HEK293 (cell line): ENCODE data around the gene CASQ2.

ENCODE experiments used
- CTCF ChIA-PET: fragments of 350-600 bp; formaldehyde crosslinking; extraction: SDS; loops from one replicate; lab custom pipeline; 2021; ENCODE audit warnings: antibody characterized with exemption; lab: Yijun Ruan, JAX
- POLR2A ChIA-PET: fragments of 300-600 bp; formaldehyde crosslinking; extraction: SDS; loops from one replicate; lab custom pipeline; 2020; ENCODE audit warnings: antibody characterized with exemption, inconsistent platforms; lab: Yijun Ruan, JAX
- H3K27ac ChIP-seq: fragments of 200-500 bp; sonication (Bioruptor generic); 2 replicates; pipeline ENCODE4 v1.5.1; 2014; ENCODE audit warnings: low read depth, low read length, control low read depth, inconsistent platforms; ENCODE audit errors: extremely low read depth
- H3K36me3 ChIP-seq, 2 experiments: fragments of 200-500 bp in 1 of 2; sonication (Bioruptor generic) in 1 of 2; 1 replicate in 1 of 2; 2 replicates in 1 of 2; pipeline ENCODE4 v1.5.1; 2014 to 2017; ENCODE audit warnings: inconsistent platforms in 2 of 2, low read length in 2 of 2; ENCODE audit not compliant: control insufficient read depth in 2 of 2, insufficient read depth in 1 of 2
- H3K4me1 ChIP-seq: fragments of 200-500 bp; sonication (Bioruptor generic); 2 replicates; pipeline ENCODE4 v1.5.1; 2014; ENCODE audit warnings: mild to moderate bottlenecking, low read length, inconsistent platforms; ENCODE audit not compliant: control insufficient read depth, insufficient read depth
- H3K4me3 ChIP-seq: 2 replicates; pipeline ENCODE4 v1.5.1; 2011; ENCODE audit warnings: low read depth, mild to moderate bottlenecking, control low read depth, low read length, moderate library complexity
- H3K9me3 ChIP-seq: fragments of 200-500 bp; sonication (Bioruptor generic); 2 replicates; pipeline ENCODE4 v1.5.1; 2014; ENCODE audit warnings: low read depth, low read length, inconsistent platforms; ENCODE audit not compliant: control insufficient read depth, insufficient read depth
- AEBP2 ChIP-seq: fragments of 450-650 bp; formaldehyde crosslinking; IDR thresholded peaks from 2 replicates; pipeline ENCODE4 v1.5.1; 2016; ENCODE audit warnings: missing biosample characterization, missing genetic modification characterization, borderline replicate concordance
- BCL11A ChIP-seq: fragments of 450-650 bp; formaldehyde crosslinking; IDR thresholded peaks from 2 replicates; pipeline ENCODE4 v1.5.1; 2016; ENCODE audit warnings: low read depth, missing biosample characterization, missing genetic modification characterization
- HOXA7 ChIP-seq: sonication (generic); formaldehyde crosslinking; IDR thresholded peaks from 2 replicates; pipeline ENCODE4 v1.8.1; 2022; ENCODE audit warnings: missing genetic modification reagents, borderline replicate concordance
- KLF1 ChIP-seq: fragments of 450-650 bp; formaldehyde crosslinking; IDR thresholded peaks from 2 replicates; pipeline ENCODE4 v1.5.1; 2016; ENCODE audit warnings: missing biosample characterization, missing genetic modification characterization
- PRDM2 ChIP-seq: fragments of 450-650 bp; formaldehyde crosslinking; IDR thresholded peaks from 2 replicates; pipeline ENCODE4 v1.5.1; 2016; ENCODE audit warnings: missing biosample characterization, missing genetic modification characterization, borderline replicate concordance
- REPIN1 ChIP-seq: fragments of 450-650 bp; formaldehyde crosslinking; IDR thresholded peaks from 2 replicates; pipeline ENCODE4 v1.5.1; 2017; ENCODE audit warnings: missing biosample characterization, missing genetic modification characterization, low read depth
- WT1 ChIP-seq: fragments of 450-650 bp; formaldehyde crosslinking; IDR thresholded peaks from 2 replicates; pipeline ENCODE4 v1.5.1; 2016; ENCODE audit warnings: missing biosample characterization, missing genetic modification characterization
- ZBTB21 ChIP-seq: fragments of 450-650 bp; formaldehyde crosslinking; IDR thresholded peaks from 2 replicates; pipeline ENCODE4 v1.5.1; 2017; ENCODE audit warnings: missing biosample characterization, missing genetic modification characterization
- ZFHX2 ChIP-seq: fragments of 450-650 bp; formaldehyde crosslinking; conservative IDR thresholded peaks from 2 replicates; pipeline ENCODE4 v1.5.1; 2016; ENCODE audit warnings: missing biosample characterization, missing genetic modification characterization
- ZNF10 ChIP-seq: fragments of 450-650 bp; formaldehyde crosslinking; IDR thresholded peaks from 2 replicates; pipeline ENCODE4 v1.5.1; 2017; ENCODE audit warnings: missing biosample characterization, missing genetic modification characterization
- ZNF155 ChIP-seq: fragments of 450-650 bp; formaldehyde crosslinking; IDR thresholded peaks from 2 replicates; pipeline ENCODE4 v1.5.1; 2016; ENCODE audit warnings: missing biosample characterization, missing genetic modification characterization
- ZNF169 ChIP-seq: fragments of 450-650 bp; formaldehyde crosslinking; IDR thresholded peaks from 2 replicates; pipeline ENCODE4 v1.5.1; 2016; ENCODE audit warnings: missing biosample characterization, missing genetic modification characterization
- ZNF239 ChIP-seq: fragments of 450-650 bp; formaldehyde crosslinking; IDR thresholded peaks from 2 replicates; pipeline ENCODE4 v1.5.1; 2016; ENCODE audit warnings: missing biosample characterization, missing genetic modification characterization
- ZNF292 ChIP-seq: fragments of 450-650 bp; formaldehyde crosslinking; IDR thresholded peaks from 2 replicates; pipeline ENCODE4 v1.5.1; 2016; ENCODE audit warnings: low read depth, missing biosample characterization, missing genetic modification characterization, borderline replicate concordance
- ZNF335 ChIP-seq: fragments of 450-650 bp; formaldehyde crosslinking; conservative IDR thresholded peaks from 2 replicates; pipeline ENCODE4 v1.5.1; 2016; ENCODE audit warnings: missing biosample characterization, missing genetic modification characterization
- ZNF473 ChIP-seq: fragments of 450-650 bp; formaldehyde crosslinking; IDR thresholded peaks from 2 replicates; pipeline ENCODE4 v1.5.1; 2017; ENCODE audit warnings: missing biosample characterization, missing genetic modification characterization
- ZNF488 ChIP-seq: fragments of 450-650 bp; formaldehyde crosslinking; IDR thresholded peaks from 2 replicates; pipeline ENCODE4 v1.5.1; 2016; ENCODE audit warnings: missing biosample characterization, missing genetic modification characterization
- ZNF530 ChIP-seq: fragments of 450-650 bp; formaldehyde crosslinking; IDR thresholded peaks from 2 replicates; pipeline ENCODE4 v1.5.1; 2016; ENCODE audit warnings: low read depth, missing biosample characterization, missing genetic modification characterization
- ZNF544 ChIP-seq: fragments of 450-650 bp; formaldehyde crosslinking; IDR thresholded peaks from 2 replicates; pipeline ENCODE4 v1.5.0; 2017; ENCODE audit warnings: missing biosample characterization, missing genetic modification characterization
- ZNF560 ChIP-seq: fragments of 450-650 bp; formaldehyde crosslinking; IDR thresholded peaks from 2 replicates; pipeline ENCODE4 v1.5.1; 2017; ENCODE audit warnings: missing biosample characterization, missing genetic modification characterization, borderline replicate concordance
- ZNF596 ChIP-seq: fragments of 450-650 bp; IDR thresholded peaks from 2 replicates; pipeline ENCODE4 v1.5.0; 2018; ENCODE audit warnings: missing biosample characterization, mild to moderate bottlenecking, missing genetic modification characterization, moderate library complexity
- ZNF792 ChIP-seq: fragments of 450-650 bp; formaldehyde crosslinking; IDR thresholded peaks from 2 replicates; pipeline ENCODE4 v1.5.1; 2016; ENCODE audit warnings: missing biosample characterization, missing genetic modification characterization
- TF ChIP-seq, protein P1 (sequence below): fragments of 450-650 bp; formaldehyde crosslinking; IDR thresholded peaks from 2 replicates; pipeline ENCODE4 v1.5.0; 2017; ENCODE audit warnings: missing biosample characterization, missing genetic modification characterization, borderline replicate concordance

CASQ2 gene

GRCh38 chr1:115811140-115811828, 42.8 kb upstream of the CASQ2 start:
- no peaks in the 10 kb centered on the region for H3K4me1 ChIP-seq
- H3K9me3 ChIP-seq = no peaks in the 10 kb centered on the region
- POLR2A ChIA-PET = no interaction called here
- H3K4me3 ChIP-seq = no peak overlapping the region
- CTCF ChIA-PET = interaction anchor here (0.6 to 3.3 kb wide), 6 partner anchors 23 to 1746 kb away, joined by 3 to 23 read pairs (median 4); no protein-coding TSS in a partner anchor
- no peaks in the 10 kb centered on the region for H3K36me3 ChIP-seq
- no peak overlapping the region for H3K27ac ChIP-seq
- TF ChIP-seq, protein P1, sequence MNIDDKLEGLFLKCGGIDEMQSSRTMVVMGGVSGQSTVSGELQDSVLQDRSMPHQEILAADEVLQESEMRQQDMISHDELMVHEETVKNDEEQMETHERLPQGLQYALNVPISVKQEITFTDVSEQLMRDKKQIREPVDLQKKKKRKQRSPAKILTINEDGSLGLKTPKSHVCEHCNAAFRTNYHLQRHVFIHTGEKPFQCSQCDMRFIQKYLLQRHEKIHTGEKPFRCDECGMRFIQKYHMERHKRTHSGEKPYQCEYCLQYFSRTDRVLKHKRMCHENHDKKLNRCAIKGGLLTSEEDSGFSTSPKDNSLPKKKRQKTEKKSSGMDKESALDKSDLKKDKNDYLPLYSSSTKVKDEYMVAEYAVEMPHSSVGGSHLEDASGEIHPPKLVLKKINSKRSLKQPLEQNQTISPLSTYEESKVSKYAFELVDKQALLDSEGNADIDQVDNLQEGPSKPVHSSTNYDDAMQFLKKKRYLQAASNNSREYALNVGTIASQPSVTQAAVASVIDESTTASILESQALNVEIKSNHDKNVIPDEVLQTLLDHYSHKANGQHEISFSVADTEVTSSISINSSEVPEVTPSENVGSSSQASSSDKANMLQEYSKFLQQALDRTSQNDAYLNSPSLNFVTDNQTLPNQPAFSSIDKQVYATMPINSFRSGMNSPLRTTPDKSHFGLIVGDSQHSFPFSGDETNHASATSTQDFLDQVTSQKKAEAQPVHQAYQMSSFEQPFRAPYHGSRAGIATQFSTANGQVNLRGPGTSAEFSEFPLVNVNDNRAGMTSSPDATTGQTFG (tag by site-specific recombination) = no peak
- TF ChIP-seq ZNF292 (tag by site-specific recombination) = no peak
- TF ChIP-seq ZNF239 (tag by site-specific recombination) = no peak
- no peak for TF ChIP-seq ZNF792 (tag by site-specific recombination)
- no peak for TF ChIP-seq KLF1

GRCh38 chr1:115810609-115811008, 42.1 kb upstream of the CASQ2 start:
- TF ChIP-seq HOXA7 (CRISPR knock-in tag) = no peak
- no peak for TF ChIP-seq ZNF155 (tag by site-specific recombination)
- no peak for TF ChIP-seq WT1 (tag by site-specific recombination)
- TF ChIP-seq ZNF239 (tag by site-specific recombination) = no peak
- no peak for TF ChIP-seq ZBTB21 (tag by site-specific recombination)
- no peak for TF ChIP-seq ZNF544 (tag by site-specific recombination)
- no peak for TF ChIP-seq ZNF488
- TF ChIP-seq ZFHX2 (tag by site-specific recombination) = no peak
- no peak for TF ChIP-seq ZNF530
- TF ChIP-seq ZNF560 (tag by site-specific recombination) = no peak
- no peak for TF ChIP-seq PRDM2 (tag by site-specific recombination)
- TF ChIP-seq REPIN1 = no peak
- TF ChIP-seq BCL11A (tag by site-specific recombination) = no peak
- TF ChIP-seq ZNF169 = no peak
- TF ChIP-seq ZNF10 (tag by site-specific recombination) = no peak
- no peak for TF ChIP-seq ZNF473 (tag by site-specific recombination)
- TF ChIP-seq ZNF596 (tag by site-specific recombination) = no peak
- no peak for TF ChIP-seq ZNF335
- TF ChIP-seq AEBP2 (tag by site-specific recombination) = no peak
- ChIA-PET CTCF (interaction anchor here (1.3 to 3.3 kb wide), 5 partner anchors 24 to 689 kb away, joined by 3 to 23 read pairs (median 4); no protein-coding TSS in a partner anchor), POLR2A (no interaction called here)
- H3K27ac ChIP-seq = no peak overlapping the region
- H3K9me3 ChIP-seq = no peaks in the 10 kb centered on the region
- no peaks in the 10 kb centered on the region for H3K4me1 ChIP-seq
- H3K4me3 ChIP-seq = no peak overlapping the region
- no peaks in the 10 kb centered on the region for H3K36me3 ChIP-seq
